Parathyroid adenoma (tissue), 2 donors: Measurements from ENCODE around the gene ANK3.

ENCODE experiments used
- H2AFZ ChIP-seq: fragments of 300-600 bp; sonication (generic); one replicate; pipeline ENCODE4 v1.7.0; 2017; ENCODE audit warnings: antibody characterized with exemption, mild to moderate bottlenecking
- H3K27ac ChIP-seq: fragments of 300-600 bp; sonication (generic); one replicate; pipeline ENCODE4 v1.7.0; 2017
- H3K27me3 ChIP-seq: fragments of 300-600 bp; sonication (generic); one replicate; pipeline ENCODE4 v1.7.0; 2017; ENCODE audit warnings: low read length; ENCODE audit not compliant: control insufficient read depth, insufficient read depth
- H3K36me3 ChIP-seq: fragments of 300-600 bp; sonication (generic); one replicate; pipeline ENCODE4 v1.7.0; 2017; ENCODE audit warnings: low read length; ENCODE audit not compliant: control insufficient read depth, insufficient read depth
- H3K4me1 ChIP-seq: fragments of 300-600 bp; sonication (generic); one replicate; pipeline ENCODE4 v1.7.0; 2017; ENCODE audit warnings: control low read depth
- H3K4me2 ChIP-seq: fragments of 300-600 bp; sonication (generic); one replicate; pipeline ENCODE4 v1.7.0; 2017; ENCODE audit warnings: low read length
- H3K4me3 ChIP-seq: fragments of 300-600 bp; sonication (generic); one replicate; pipeline ENCODE4 v1.7.0; 2017; ENCODE audit warnings: low read depth, low read length
- H3K79me2 ChIP-seq: fragments of 300-600 bp; sonication (generic); one replicate; pipeline ENCODE4 v1.7.0; 2017; ENCODE audit warnings: control low read depth
- H3K9ac ChIP-seq: fragments of 300-600 bp; sonication (generic); one replicate; pipeline ENCODE4 v1.7.0; 2017; ENCODE audit warnings: mild to moderate bottlenecking
- H3K9me3 ChIP-seq: fragments of 300-600 bp; sonication (generic); one replicate; pipeline ENCODE4 v1.7.0; 2017; ENCODE audit warnings: low read length; ENCODE audit not compliant: control insufficient read depth
- TF ChIP-seq, protein P1 (sequence below): fragments of 300-600 bp; sonication (generic); IDR thresholded peaks from one replicate; pipeline ENCODE4 v1.7.0; 2017; ENCODE audit warnings: antibody characterized with exemption, mild to moderate bottlenecking
- donor health status: primary hyperparathyroidism.

Gene ANK3

DNA sequence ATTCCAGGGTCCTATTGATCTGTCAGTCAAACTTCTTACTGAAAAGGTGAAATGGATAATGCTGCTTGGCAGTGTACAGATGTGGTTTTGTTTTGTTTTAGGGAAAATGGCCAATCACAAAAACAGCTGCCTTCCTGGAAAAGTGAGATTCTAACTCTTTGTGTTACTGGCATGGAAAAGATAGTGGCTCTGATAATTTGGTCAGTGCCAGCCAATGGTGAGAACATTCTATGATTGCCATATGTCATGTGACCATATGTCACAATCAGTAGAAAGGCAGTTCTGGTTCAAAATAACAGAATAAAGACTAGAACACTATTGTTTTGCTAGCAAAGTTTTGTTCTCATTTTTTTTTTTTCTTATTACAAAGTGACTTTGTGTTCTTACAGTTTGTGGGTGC, 344.1 kb downstream of the ANK3 start:
- Histone ChIP-seq H3K27ac (peak overlapping the region; percentile 9), H3K27me3 (no peaks in the 10 kb centered on the region), H3K9ac (no peak overlapping the region), H3K79me2 (no peaks in the 10 kb centered on the region), H2AFZ (no peak overlapping the region), H3K4me2 (no peak overlapping the region), H3K4me1 (peaks cover 14% of the 10 kb centered on the region), H3K4me3 (no peak overlapping the region), H3K36me3 (no peaks in the 10 kb centered on the region), H3K9me3 (no peaks in the 10 kb centered on the region)
- TF ChIP-seq, protein P1, sequence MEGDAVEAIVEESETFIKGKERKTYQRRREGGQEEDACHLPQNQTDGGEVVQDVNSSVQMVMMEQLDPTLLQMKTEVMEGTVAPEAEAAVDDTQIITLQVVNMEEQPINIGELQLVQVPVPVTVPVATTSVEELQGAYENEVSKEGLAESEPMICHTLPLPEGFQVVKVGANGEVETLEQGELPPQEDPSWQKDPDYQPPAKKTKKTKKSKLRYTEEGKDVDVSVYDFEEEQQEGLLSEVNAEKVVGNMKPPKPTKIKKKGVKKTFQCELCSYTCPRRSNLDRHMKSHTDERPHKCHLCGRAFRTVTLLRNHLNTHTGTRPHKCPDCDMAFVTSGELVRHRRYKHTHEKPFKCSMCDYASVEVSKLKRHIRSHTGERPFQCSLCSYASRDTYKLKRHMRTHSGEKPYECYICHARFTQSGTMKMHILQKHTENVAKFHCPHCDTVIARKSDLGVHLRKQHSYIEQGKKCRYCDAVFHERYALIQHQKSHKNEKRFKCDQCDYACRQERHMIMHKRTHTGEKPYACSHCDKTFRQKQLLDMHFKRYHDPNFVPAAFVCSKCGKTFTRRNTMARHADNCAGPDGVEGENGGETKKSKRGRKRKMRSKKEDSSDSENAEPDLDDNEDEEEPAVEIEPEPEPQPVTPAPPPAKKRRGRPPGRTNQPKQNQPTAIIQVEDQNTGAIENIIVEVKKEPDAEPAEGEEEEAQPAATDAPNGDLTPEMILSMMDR, result no peak

GRCh38 chr10:60044971-60045370, 344.7 kb downstream of the ANK3 start:
- no peak overlapping the region for H3K4me3 ChIP-seq
- H3K4me1 ChIP-seq, result peaks cover 14% of the 10 kb centered on the region
- TF ChIP-seq, protein P1, result no peak

DNA sequence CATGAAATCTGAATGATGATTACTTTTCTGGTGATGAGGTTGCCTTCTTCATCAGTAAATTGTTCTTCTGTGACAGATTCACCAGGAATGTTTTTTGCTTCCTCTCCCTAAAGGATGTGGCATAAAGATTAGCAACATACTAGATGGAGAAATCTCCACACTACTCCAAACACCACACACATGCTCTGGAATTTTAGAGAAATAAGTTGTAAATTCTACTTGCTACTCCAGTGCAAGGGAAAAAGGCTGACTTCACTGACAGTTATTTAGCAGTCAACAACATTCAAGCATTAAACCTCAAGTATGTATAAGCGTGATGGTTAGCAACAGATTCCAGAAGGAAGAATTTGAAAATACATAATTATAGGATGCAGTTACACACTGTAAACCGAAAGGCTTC, 345.4 kb downstream of the ANK3 start:
- TF ChIP-seq, protein P1, result no peak
- H3K27ac ChIP-seq, result no peak overlapping the region

More at GRCh38 chr10:60044971-60045370, 344.7 kb downstream of the ANK3 start:
- no peaks in the 10 kb centered on the region for H3K9me3 ChIP-seq
- H3K79me2 ChIP-seq, result no peaks in the 10 kb centered on the region
- no peaks in the 10 kb centered on the region for H3K27me3 ChIP-seq
- H3K27ac ChIP-seq, result peak overlapping the region; percentile 9
- H3K9ac ChIP-seq, result no peak overlapping the region
- no peaks in the 10 kb centered on the region for H3K36me3 ChIP-seq
- H2AFZ ChIP-seq, result no peak overlapping the region
- H3K4me2 ChIP-seq, result no peak overlapping the region

DNA sequence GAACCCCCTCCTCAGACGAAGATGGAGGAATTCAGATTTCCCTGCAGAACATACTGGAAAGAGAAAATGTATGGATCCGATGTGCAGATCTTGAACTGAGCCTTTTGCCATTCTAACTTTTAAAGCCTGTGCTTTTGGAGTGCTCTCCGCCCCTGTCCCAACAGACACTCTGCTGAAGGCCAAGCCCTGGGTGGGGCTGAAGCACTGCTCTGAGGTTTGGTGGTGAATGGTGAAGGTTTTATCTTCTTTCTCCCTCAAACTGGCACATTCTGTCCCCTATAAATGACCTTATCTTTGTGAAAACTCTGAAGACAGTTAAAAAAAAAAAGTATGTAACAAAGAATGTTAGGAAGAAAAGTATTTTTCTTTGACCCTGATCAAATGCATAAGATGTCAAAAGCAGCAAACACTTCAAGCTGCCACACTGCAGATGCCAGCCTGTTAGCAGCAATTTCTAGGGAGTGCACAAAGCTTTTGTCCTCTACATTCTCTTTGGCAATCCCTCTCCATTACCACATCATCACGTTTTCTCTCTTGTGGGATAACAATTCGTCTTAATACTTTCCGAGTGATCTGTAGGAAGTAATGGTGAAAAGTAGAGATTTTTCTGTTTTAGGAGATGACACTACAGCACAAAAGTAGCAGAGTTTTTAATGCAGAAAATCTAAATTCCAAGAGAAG, 346.0 kb downstream of the ANK3 start:
- Histone ChIP-seq H3K79me2 (no peaks in the 10 kb centered on the region), H3K36me3 (no peaks in the 10 kb centered on the region), H3K9ac (no peak overlapping the region), H2AFZ (no peak overlapping the region), H3K9me3 (no peaks in the 10 kb centered on the region), H3K4me2 (no peak overlapping the region), H3K27me3 (no peaks in the 10 kb centered on the region), H3K4me3 (no peak overlapping the region), H3K27ac (no peak overlapping the region), H3K4me1 (peaks cover 14% of the 10 kb centered on the region)
- TF ChIP-seq, protein P1, result no peak

More for the DNA sequence above, 345.4 kb downstream of the ANK3 start:
- Histone ChIP-seq H3K9me3 (no peaks in the 10 kb centered on the region), H3K9ac (no peak overlapping the region), H3K27me3 (no peaks in the 10 kb centered on the region), H2AFZ (no peak overlapping the region), H3K36me3 (no peaks in the 10 kb centered on the region), H3K79me2 (no peaks in the 10 kb centered on the region), H3K4me3 (no peak overlapping the region), H3K4me1 (peaks cover 14% of the 10 kb centered on the region), H3K4me2 (no peak overlapping the region)

DNA sequence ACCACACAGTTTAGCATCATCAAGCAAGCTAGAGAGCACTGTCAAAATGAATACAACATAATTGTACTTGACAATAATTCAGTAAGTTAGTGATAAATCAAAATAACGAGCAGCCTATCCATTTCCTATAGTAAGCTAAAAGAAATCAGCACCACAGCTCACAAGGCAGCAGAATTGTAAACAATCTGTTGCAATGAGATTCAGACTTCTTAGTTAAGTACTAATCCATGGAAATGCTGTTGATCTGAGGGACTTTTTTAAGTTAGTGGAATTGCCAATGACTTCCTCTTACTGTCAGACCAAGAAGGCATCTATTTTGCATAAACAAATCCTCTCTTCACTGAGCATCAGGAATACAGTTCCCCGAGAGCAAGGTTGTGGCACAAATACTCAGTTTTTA, 346.8 kb downstream of the ANK3 start:
- H2AFZ ChIP-seq, result no peak overlapping the region
- no peak overlapping the region for H3K4me2 ChIP-seq
- H3K4me1 ChIP-seq, result peaks cover 14% of the 10 kb centered on the region
- H3K36me3 ChIP-seq, result no peaks in the 10 kb centered on the region
- H3K79me2 ChIP-seq, result no peaks in the 10 kb centered on the region
- TF ChIP-seq, protein P1, result no peak
- no peak overlapping the region for H3K27ac ChIP-seq
- H3K9me3 ChIP-seq, result no peaks in the 10 kb centered on the region
- H3K27me3 ChIP-seq, result no peaks in the 10 kb centered on the region
- H3K9ac ChIP-seq, result no peak overlapping the region
- H3K4me3 ChIP-seq, result no peak overlapping the region
